ENCODE results near the gene TBC1D12.
"Not testable (repeated sequence)": the region's sequence is repeated elsewhere in the genome, so short reads cannot be mapped to it uniquely, and the experiment has no call there.

The TBC1D12 gene

DNA sequence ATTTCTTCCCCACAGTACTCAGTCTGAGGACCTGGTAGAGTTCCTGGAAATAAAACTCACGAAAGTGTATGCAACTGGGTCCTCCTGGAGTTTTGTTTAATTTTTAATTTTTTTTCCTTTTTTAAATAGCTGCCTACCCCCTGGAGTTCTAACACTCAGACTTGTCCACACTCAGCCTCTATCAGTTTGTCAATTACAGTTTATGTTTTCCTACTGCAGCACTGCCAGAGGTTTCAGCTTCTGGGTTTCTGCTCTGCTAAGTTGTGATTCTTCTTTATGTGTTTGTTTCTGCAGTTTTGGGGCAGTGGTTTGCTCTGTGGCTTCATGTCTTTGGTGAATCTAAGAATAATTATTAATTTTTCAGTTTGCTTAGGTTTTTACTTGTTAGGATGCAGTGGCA is 59.2 kb downstream of the TBC1D12 start:
- no peak for DNase-seq

GRCh38 chr10:94462130-94462529 is 59.8 kb downstream of the TBC1D12 start:
- DNase-seq, result no peak

DNA sequence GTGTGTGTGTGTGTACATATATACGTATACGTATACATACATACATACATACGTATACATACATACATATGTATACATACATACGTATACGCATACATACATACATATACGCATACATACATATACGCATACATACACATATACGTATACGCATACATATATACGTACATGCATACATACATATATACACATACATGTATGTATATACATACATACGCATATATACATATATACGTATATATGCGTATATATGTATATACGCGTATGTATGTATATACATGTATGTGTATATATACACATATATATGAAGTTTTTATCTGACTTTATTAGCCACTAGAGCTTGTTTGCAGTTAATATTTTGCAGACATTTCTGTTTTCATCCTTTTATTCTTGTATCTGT is 63.3 kb downstream of the TBC1D12 start:
- DNase-seq, result no peak

GRCh38 chr10:94481410-94481809 is 79.1 kb downstream of the TBC1D12 start:
- DNase-seq, result no peak

- DNase-seq, result no peak
Observed at GRCh38 chr10:94483970-94484369, 81.6 kb downstream of the TBC1D12 start.

DNA sequence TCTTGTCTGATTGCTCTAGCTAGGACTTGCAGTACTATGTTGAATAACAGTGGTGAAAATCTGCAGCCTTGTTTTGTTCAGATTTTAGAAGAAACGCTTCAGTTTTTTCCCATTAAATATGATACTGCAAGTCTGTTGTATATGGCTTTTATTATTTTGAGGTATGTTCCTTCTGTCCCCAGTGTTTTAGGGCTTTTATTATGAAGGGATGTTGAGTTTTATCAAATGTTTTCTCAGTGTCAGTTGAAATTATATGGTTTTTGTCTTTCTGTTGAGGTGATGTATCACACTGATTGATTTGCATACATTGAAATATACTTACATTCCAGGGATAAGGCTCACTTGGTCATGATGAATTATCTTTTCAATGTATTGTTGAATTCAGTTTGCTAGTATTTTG is 82.8 kb downstream of the TBC1D12 start:
- DNase-seq, result no peak

- DNase-seq, result no peak
Observed at GRCh38 chr10:94487575-94487974, 85.2 kb downstream of the TBC1D12 start.

GRCh38 chr10:94489107-94489506 is 86.8 kb downstream of the TBC1D12 start:
- no peak for DNase-seq

DNA sequence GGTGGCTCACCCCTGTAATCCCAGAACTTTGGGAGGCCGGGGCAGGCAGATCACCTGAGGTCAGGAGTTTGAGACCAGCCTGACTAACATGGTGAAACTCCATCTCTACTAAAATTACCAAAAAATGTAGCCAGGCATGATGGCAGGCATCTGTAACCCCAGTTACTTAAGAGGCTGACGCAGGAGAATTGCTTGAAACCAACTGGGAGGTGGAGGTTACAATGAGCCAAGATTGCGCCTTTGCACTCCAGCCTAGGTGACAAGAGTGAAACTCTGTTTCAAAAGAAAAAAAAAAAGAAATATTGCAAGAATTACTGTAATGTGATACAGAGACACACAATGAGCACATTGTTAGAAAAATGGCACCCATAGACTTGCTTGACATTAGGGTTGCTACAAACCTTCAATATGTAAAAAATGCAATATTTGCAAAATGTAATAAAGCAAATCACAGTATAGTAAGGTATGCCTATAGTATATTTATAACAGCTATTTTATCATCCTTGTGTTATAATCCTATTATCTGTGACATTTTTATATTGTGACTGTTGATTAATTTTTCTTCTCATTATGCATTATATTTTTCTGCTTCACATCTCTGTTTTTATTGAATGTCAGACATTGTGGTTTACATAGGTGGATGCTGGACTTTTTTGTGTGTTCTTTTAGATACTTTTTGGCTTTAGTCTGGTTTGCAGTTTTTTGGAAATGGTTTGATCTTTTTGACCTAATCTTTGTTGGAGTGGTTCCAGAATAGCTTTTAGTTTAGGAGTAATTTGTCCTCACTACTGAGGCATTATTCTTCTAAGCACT is 87.8 kb downstream of the TBC1D12 start:
- DNase-seq, result no peak

- DNase-seq, result no peak
Observed at GRCh38 chr10:94490789-94491039, 88.4 kb downstream of the TBC1D12 start.

GRCh38 chr10:94493463-94493862 is 91.1 kb downstream of the TBC1D12 start:
- DNase-seq, result no peak

GRCh38 chr10:94496010-94496409 is 93.7 kb downstream of the TBC1D12 start:
- DNase-seq, result no peak

DNA sequence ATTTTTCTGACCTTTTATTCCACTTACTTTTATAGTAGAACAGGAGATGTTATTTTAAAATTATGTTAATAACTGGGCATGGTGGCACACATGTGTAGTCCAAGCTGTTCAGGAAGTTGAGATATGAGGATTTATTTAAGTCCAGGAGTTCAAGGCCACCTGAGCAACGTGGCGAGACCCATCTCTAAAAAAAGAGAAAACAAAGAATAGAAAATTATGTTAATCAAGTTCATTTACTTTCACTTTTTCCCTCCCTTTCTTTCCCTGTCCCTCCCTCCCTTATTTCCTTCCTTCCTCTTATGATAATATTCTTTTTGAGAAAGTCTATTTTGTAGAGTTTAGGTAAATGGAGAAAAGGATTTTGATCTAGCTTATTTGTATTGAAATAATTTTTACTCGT is 94.3 kb downstream of the TBC1D12 start:
- DNase-seq, result no peak

DNA sequence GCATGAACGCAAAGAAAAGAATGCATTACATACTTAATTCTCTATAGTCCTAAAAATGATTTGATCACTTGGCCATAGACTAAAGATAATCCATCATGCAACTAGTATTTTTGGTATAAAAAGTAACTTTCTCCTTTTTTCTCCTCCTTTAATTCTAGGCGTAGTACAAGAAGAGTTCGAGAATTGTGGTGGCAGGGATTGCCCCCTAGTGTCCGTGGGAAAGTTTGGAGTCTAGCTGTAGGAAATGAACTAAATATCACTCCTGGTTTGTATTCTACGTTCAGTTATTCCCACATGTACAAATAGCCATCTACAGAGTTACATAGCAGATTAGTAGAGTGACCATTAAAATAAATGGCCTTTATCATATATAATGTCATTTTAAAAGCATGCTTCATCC is 97.7 kb downstream of the TBC1D12 start:
- no peak for DNase-seq

DNA sequence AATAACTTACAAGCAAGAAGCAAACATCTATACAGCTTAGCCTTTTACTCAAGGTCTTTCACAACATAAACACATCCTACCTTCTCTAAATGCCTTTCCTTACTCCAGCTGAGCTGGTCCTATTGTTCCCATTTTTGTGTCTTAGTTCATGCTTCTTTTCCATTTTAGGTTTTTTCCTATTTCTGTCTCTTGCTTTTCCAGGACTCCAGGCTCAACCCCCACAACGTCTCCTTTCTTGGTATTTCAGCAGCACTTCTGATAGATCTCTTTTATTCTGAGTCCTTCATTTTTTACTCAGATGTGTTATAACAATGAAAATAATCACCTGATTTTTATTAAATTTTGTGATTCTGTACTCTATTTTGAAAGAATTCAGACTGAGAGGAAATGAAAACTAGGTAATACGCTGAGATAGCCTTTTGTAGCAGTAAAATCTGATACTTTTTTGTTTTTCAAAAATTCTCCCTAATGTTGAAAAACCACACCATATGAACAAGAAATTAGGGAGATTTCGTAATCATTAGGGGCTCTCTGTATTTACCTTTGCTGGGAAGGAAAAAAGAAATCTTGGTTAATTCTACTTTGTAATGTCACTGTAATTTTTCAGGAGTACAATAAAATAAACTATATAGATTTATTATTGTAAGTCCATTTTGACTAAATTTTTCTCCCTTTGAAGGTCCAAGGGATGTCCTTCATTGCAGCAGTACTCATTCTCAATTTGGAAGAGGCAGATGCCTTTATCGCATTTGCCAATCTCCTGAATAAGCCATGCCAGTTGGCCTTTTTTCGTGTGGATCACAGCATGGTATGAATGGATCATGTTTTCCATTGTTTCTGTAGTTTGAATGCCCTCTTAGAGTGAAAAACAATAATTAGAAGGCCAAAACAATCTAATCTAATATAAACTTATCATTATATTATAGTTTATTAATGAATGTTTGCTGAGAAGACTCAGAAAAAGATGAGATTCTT is 119.2 kb downstream of the TBC1D12 start:
- no peak for DNase-seq

DNA sequence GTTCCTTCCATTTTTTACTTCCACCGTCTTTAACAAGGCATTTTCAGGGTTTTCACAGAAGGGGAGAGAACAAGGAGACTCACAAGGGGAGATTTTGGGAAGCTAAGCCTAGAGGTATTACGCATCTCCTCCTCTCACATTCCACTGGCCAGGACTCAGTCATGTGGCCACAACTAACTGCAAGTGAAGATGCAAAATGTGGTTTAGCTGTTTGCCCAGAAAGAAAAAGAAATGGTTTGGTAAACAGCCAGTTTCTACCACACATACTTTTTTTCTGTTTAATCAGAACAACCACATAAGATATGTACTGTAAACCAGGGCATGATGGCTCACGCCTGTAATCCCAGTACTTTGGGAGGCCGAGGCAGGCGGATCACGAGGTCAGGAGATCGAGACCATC is 121.8 kb downstream of the TBC1D12 start:
- no peak for DNase-seq

DNA sequence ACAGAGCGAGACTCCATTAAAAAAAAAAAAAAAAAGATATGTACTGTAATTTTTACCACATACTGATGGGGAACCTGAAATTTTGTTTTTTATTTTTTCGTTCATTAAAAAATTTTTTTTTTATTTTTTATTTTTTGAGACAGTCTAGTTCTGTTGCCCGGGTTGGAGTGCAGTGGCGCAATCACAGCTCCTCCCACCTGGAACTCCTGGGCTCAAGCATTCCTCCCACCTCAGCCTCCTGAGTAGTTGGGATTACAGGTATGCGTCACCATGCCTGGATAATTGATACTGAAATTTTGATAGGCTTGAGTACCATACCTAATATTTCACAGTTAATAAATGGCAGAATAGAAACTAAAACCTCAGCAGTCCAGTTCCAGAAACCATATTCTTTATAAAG is 122.4 kb downstream of the TBC1D12 start:
- no peak for DNase-seq

DNA sequence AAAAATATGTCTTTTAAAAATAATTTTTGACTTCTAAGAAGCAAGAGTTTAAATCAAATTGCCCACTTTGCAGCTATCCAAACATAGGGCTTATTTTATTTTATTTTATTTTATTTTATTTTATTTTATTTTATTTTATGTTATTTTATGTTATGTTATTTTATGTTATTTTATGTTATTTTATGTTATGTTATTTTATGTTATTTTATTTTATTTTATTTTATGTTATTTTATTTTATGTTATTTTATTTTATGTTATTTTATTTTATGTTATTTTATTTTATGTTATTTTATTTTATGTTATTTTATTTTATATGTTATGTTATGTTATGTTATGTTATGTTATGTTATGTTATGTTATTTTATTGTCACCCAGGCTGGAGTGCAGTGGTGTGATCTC is 129.2 kb downstream of the TBC1D12 start:
- not testable (repeated sequence) for DNase-seq

GRCh38 chr10:94533027-94533426 is 130.7 kb downstream of the TBC1D12 start:
- DNase-seq, result no peak

DNA sequence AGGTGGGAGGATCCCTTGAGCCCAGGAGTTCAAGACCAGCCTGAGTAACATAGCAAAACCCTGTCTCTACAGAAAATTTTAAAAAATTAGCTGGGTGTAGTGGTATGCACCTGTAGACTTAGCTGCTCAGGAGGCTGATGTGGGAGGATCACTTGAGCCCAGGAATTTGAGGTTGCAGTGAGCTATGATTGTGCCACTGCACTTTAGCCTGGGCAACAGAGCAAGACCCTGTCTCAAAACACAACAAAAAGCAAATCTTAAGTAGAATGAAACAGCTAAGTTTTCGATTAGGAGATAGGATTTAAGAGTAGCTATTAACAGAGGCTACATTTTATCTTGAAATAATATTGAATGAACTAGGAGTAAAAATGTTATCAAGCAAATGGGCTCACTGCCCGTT is 139.9 kb downstream of the TBC1D12 start:
- not testable (repeated sequence) for DNase-seq

GRCh38 chr10:94545391-94546048 is 143.2 kb downstream of the TBC1D12 start, which contains the start of gene HELLS:
HELLS (plus strand) TSS chr10:94545788; CDS start chr10:94545922, 134 bp downstream.
- DNase-seq, result peak; percentile 60

- no peak for DNase-seq
Observed at GRCh38 chr10:94546049-94546900, 143.9 kb downstream of the TBC1D12 start.

GRCh38 chr10:94546901-94547185 is 144.5 kb downstream of the TBC1D12 start:
- no peak for DNase-seq

Data from GOT3 (cell line).